22Rv1 (cell line): ENCODE data around the gene OR51B4.
"Not testable (repeated sequence)": the region's sequence is repeated elsewhere in the genome, so short reads cannot be mapped to it uniquely, and the experiment has no call there.

Experiments
- H3K27ac ChIP-seq: fragments of 450-650 bp; 2 replicates; pipeline ENCODE4 v1.5.1; 2017
- ZFX ChIP-seq: fragments of 450-650 bp; IDR thresholded peaks from 2 replicates; pipeline ENCODE4 v1.6.1; 2017; ENCODE audit warnings: antibody characterized with exemption, borderline replicate concordance
- TF ChIP-seq, protein P1 (sequence below): fragments of 450-650 bp; IDR thresholded peaks from 2 replicates; pipeline ENCODE4 v1.5.1; 2017; ENCODE audit warnings: mild to moderate bottlenecking

The OR51B4 gene

GRCh38 chr11:5336331-5336730 lies 34.6 kb upstream of the OR51B4 start:
- no peak overlapping the region for H3K27ac ChIP-seq
- TF ChIP-seq ZFX: no peak
- TF ChIP-seq, protein P1, sequence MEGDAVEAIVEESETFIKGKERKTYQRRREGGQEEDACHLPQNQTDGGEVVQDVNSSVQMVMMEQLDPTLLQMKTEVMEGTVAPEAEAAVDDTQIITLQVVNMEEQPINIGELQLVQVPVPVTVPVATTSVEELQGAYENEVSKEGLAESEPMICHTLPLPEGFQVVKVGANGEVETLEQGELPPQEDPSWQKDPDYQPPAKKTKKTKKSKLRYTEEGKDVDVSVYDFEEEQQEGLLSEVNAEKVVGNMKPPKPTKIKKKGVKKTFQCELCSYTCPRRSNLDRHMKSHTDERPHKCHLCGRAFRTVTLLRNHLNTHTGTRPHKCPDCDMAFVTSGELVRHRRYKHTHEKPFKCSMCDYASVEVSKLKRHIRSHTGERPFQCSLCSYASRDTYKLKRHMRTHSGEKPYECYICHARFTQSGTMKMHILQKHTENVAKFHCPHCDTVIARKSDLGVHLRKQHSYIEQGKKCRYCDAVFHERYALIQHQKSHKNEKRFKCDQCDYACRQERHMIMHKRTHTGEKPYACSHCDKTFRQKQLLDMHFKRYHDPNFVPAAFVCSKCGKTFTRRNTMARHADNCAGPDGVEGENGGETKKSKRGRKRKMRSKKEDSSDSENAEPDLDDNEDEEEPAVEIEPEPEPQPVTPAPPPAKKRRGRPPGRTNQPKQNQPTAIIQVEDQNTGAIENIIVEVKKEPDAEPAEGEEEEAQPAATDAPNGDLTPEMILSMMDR: no peak

DNA sequence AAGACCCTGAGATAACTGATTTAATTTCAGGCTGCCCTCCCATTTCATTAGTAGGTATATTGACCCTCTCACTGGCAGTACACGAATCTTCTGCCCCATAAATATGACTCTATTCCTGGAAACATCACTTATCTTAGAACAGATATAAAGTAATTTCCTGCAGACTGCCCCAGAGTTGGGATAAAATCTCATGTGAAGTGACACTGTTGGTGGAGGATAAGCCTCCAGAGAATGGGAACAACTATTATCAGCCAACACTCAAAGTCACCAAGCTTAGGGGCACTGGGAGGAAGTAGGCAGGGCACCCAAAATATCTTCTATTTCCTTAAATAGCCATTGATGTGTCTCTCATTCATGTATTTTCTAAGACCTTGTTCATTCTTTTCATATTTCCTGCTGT lies 33.4 kb upstream of the OR51B4 start:
- TF ChIP-seq ZFX: no peak
- TF ChIP-seq, protein P1: no peak
- H3K27ac ChIP-seq: no peak overlapping the region

- H3K27ac ChIP-seq: no peak within 1 kb of the TSS
- TF ChIP-seq, protein P1: no peak
- TF ChIP-seq ZFX: no peak
These were observed 22.5 kb upstream of the OR51B4 start, which contains the start of gene OR51B2 for GRCh38 chr11:5324197-5324596. OR51B2 (minus strand) TSS chr11:5324297; CDS start chr11:5324297, 0 bp downstream.

DNA sequence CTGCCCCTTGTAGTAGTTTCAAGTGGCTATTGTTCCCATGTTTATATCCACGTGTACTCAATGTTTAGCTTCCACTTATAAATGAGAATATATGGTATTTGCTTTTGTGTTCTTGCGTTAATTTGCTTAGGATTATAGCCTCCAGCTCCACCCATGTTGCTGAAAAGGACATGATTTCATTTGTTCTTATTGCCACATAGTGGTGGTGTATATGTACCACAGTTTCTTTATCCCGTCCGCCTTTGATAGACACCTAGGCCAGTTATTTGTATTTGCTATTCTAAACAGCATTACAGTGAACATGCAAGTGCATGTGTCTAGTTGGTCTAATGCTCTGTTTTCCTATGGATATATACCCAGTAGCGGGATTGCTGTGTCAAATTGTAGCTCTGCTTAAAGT lies 15.5 kb upstream of the OR51B4 start:
- H3K27ac ChIP-seq: no peak overlapping the region
- no peak for TF ChIP-seq ZFX
- TF ChIP-seq, protein P1: no peak

DNA sequence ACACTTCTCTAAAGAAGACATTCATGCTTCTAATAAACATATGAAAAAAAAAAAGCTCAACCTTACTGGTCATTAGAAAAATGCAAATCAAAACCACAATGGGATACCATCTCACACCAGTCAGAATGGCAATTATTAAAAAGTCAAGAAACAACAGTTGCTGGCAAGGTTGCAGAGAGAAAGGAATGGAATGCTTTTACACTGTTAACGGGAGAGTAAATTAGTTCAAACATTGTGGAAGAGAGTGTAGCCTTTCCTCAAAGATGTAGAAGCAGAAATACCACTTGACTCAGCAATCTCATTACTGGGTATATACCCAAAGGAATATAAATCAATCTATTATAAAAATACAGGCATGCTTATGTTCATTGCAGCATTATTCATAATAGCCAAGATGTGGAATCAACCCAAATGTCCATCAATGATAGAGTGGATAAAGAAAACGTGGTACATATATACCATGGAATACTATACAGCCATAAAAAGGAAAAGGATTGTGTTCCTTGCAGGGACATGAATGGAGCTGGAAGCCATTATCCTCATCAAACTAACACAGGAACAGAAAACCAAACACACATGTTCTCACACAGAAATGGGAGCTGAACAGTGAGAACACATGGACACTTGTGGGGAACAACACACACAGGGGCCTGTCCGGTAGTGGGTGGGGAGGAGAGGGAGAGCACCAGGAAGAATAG lies 11.7 kb upstream of the OR51B4 start:
- H3K27ac ChIP-seq: not testable (repeated sequence)

GRCh38 chr11:5310423-5310822 lies 8.7 kb upstream of the OR51B4 start:
- TF ChIP-seq, protein P1: no peak
- TF ChIP-seq ZFX: no peak
- H3K27ac ChIP-seq: no peak overlapping the region

- TF ChIP-seq, protein P1: no peak
- TF ChIP-seq ZFX: no peak
These were observed 5.7 kb upstream of the OR51B4 start for GRCh38 chr11:5307256-5308019.

More at GRCh38 chr11:5307256-5308019, 5.7 kb upstream of the OR51B4 start:
- no peak overlapping the region for H3K27ac ChIP-seq
